ENCODE results near the gene ZFR.
"Not testable (repeated sequence)": the region's sequence is repeated elsewhere in the genome, so short reads cannot be mapped to it uniquely, and the experiment has no call there.

The ZFR gene

GRCh38 chr5:32452316-32452715, 7.8 kb upstream of the ZFR start:
- not testable (repeated sequence) for DNase-seq (ENCODE audit: low read depth in 2 of 3, low spot score in 2 of 3)

- no peak for DNase-seq (ENCODE audit: low read depth in 2 of 3, low spot score in 2 of 3)
Observed at GRCh38 chr5:32450952-32451351, 6.4 kb upstream of the ZFR start.

GRCh38 chr5:32449262-32449661, 4.7 kb upstream of the ZFR start:
- no peak for DNase-seq (ENCODE audit: low read depth in 2 of 3, low spot score in 2 of 3)

GRCh38 chr5:32446630-32447029, 2.1 kb upstream of the ZFR start:
- DNase-seq (ENCODE audit: low read depth in 2 of 3, low spot score in 2 of 3): no peak

GRCh38 chr5:32445831-32446614, 1.5 kb upstream of the ZFR start:
- DNase-seq (ENCODE audit: low read depth in 2 of 3, low spot score in 2 of 3): no peak

- no peak for DNase-seq (ENCODE audit: low read depth in 2 of 3, low spot score in 2 of 3)
Observed at GRCh38 chr5:32445287-32445758, 783 bp upstream of the ZFR start.

- peak; percentile 27 to 41 (median 31) for DNase-seq (ENCODE audit: low read depth in 2 of 3, low spot score in 2 of 3)
Observed at GRCh38 chr5:32443541-32444430, 754 bp downstream of the ZFR start.

GRCh38 chr5:32443145-32443540, 1.4 kb downstream of the ZFR start:
- peak in 1 of 3 experiments; percentile 27 for DNase-seq (ENCODE audit: low read depth in 2 of 3, low spot score in 2 of 3)

- no peak for DNase-seq (ENCODE audit: low read depth in 2 of 3, low spot score in 2 of 3)
Observed at GRCh38 chr5:32439086-32439642, 5.4 kb downstream of the ZFR start.

GRCh38 chr5:32436553-32437242, 7.8 kb downstream of the ZFR start:
- DNase-seq (ENCODE audit: low read depth in 2 of 3, low spot score in 2 of 3): no peak

GRCh38 chr5:32435383-32435782, 9.2 kb downstream of the ZFR start:
- no peak for DNase-seq (ENCODE audit: low read depth in 2 of 3, low spot score in 2 of 3)

- DNase-seq (ENCODE audit: low read depth in 2 of 3, low spot score in 2 of 3): no peak
Observed at GRCh38 chr5:32434221-32434620, 10.3 kb downstream of the ZFR start.

- no peak for DNase-seq (ENCODE audit: low read depth in 2 of 3, low spot score in 2 of 3)
Observed at GRCh38 chr5:32432633-32433032, 11.9 kb downstream of the ZFR start.

GRCh38 chr5:32430825-32431224, 13.7 kb downstream of the ZFR start:
- DNase-seq (ENCODE audit: low read depth in 2 of 3, low spot score in 2 of 3): not testable (repeated sequence)

- no peak for DNase-seq (ENCODE audit: low read depth in 2 of 3, low spot score in 2 of 3)
Observed at GRCh38 chr5:32428426-32428825, 16.1 kb downstream of the ZFR start.

GRCh38 chr5:32426440-32427151, 17.9 kb downstream of the ZFR start:
- no peak for DNase-seq (ENCODE audit: low read depth in 2 of 3, low spot score in 2 of 3)

- no peak for DNase-seq (ENCODE audit: low read depth in 2 of 3, low spot score in 2 of 3)
Observed at GRCh38 chr5:32422697-32423096, 21.8 kb downstream of the ZFR start.

- DNase-seq (ENCODE audit: low read depth in 2 of 3, low spot score in 2 of 3): no peak
Observed at GRCh38 chr5:32421075-32421474, 23.5 kb downstream of the ZFR start.

GRCh38 chr5:32420506-32420905, 24.0 kb downstream of the ZFR start:
- no peak for DNase-seq (ENCODE audit: low read depth in 2 of 3, low spot score in 2 of 3)

GRCh38 chr5:32419791-32420190, 24.7 kb downstream of the ZFR start:
- no peak for DNase-seq (ENCODE audit: low read depth in 2 of 3, low spot score in 2 of 3)
